NB4 (cell line): ENCODE data around the gene EFNB1.

Experiments
- CTCF ChIP-seq: IDR thresholded peaks from one replicate; pipeline ENCODE4 v1.5.1; 2012; ENCODE audit warnings: low read depth, low read length
- MYC ChIP-seq: IDR thresholded peaks from 2 replicates; pipeline ENCODE4 v1.6.1; 2011; ENCODE audit warnings: low read depth, low read length
- POLR2A ChIP-seq: IDR thresholded peaks from 2 replicates; pipeline ENCODE4 v1.6.1; 2011; ENCODE audit warnings: mild to moderate bottlenecking; ENCODE audit not compliant: insufficient read length; ENCODE audit errors: extremely low read depth
- TF ChIP-seq, protein P1 (sequence below): IDR thresholded peaks from 2 replicates; pipeline ENCODE4 v1.6.1; 2011; ENCODE audit warnings: low read depth, low read length

DNA sequence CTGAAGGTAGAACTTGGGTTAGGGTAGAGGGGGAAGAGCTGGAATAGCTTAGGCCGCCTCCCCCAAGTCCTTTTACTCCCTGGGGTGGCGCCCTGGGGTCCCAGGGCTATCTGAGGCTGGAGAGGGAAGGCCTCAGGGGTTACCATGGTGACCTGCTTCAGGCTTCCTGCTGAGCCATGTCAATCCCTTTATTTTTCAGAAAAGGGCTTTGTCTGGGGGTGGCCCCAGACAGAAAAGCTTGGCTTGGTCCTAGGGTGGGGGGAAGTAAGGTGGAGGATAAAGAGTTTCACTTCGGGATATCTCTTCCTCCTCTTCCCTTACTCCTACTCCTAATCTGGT lies 6.3 kb downstream of the EFNB1 start:
- TF ChIP-seq POLR2A (no peak), CTCF (no peak), MYC (no peak)
- TF ChIP-seq, protein P1, sequence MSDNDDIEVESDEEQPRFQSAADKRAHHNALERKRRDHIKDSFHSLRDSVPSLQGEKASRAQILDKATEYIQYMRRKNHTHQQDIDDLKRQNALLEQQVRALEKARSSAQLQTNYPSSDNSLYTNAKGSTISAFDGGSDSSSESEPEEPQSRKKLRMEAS: no peak
